CD4-positive, alpha-beta T cell treated with Interleukin-4 for 1 hour (primary cell): ENCODE data around the gene INAFM2.

Source experiments
- DNase-seq, 2 donors: peaks; one replicate each; pipeline ENCODE4 v3.0.0-alpha.2; 2020 to 2022

The INAFM2 gene

GRCh38 chr15:40330368-40330836, 6.9 kb downstream of the INAFM2 start:
- DNase-seq, result no peak

GRCh38 chr15:40331026-40331425, 7.5 kb downstream of the INAFM2 start:
- DNase-seq, result no peak

- DNase-seq, result no peak
Measured at GRCh38 chr15:40331637-40332036, 8.1 kb downstream of the INAFM2 start.

GRCh38 chr15:40332113-40332781, 8.8 kb downstream of the INAFM2 start:
- no peak for DNase-seq

GRCh38 chr15:40333922-40334492, 10.5 kb downstream of the INAFM2 start:
- DNase-seq, result peak; percentile 65 to 88

GRCh38 chr15:40334541-40334940, 11.0 kb downstream of the INAFM2 start:
- DNase-seq, result no peak

- DNase-seq, result peak in 1 of 2 donors; percentile 46
Measured at GRCh38 chr15:40334941-40335795, 11.7 kb downstream of the INAFM2 start.

GRCh38 chr15:40335938-40336743, 12.6 kb downstream of the INAFM2 start:
- DNase-seq, result no peak

GRCh38 chr15:40336744-40337122, 13.2 kb downstream of the INAFM2 start:
- DNase-seq, result peak; percentile 21 to 53

GRCh38 chr15:40337597-40337996, 14.1 kb downstream of the INAFM2 start:
- no peak for DNase-seq

- DNase-seq, result peak; percentile 79 to 84
Measured at GRCh38 chr15:40338041-40338657, 14.7 kb downstream of the INAFM2 start.

- DNase-seq, result no peak
Measured at GRCh38 chr15:40338921-40339620, 15.6 kb downstream of the INAFM2 start.

- DNase-seq, result no peak
Measured at GRCh38 chr15:40339621-40339945, 16.1 kb downstream of the INAFM2 start.

- DNase-seq, result no peak
Measured at GRCh38 chr15:40340038-40340739, 16.7 kb downstream of the INAFM2 start.

GRCh38 chr15:40340740-40341400, 17.4 kb downstream of the INAFM2 start, which contains the start of gene CCDC9B:
TSS of gene CCDC9B (minus strand) at chr15:40340939. CDS start at chr15:40340819, 120 bp downstream.
- peak in 1 of 2 donors; percentile 27 for DNase-seq

GRCh38 chr15:40342416-40343320, 19.2 kb downstream of the INAFM2 start:
- DNase-seq, result no peak

GRCh38 chr15:40343512-40343911, 20.0 kb downstream of the INAFM2 start:
- DNase-seq, result no peak

GRCh38 chr15:40344217-40344616, 20.7 kb downstream of the INAFM2 start:
- no peak for DNase-seq

- peak; percentile 77 to 78 for DNase-seq
Measured at GRCh38 chr15:40344631-40345120, 21.2 kb downstream of the INAFM2 start.
